ENCODE results near the gene CALCR.
"Not testable (repeated sequence)": the region's sequence is repeated elsewhere in the genome, so short reads cannot be mapped to it uniquely, and the experiment has no call there.

The CALCR gene

GRCh38 chr7:93594250-93594649 is 19.7 kb upstream of the CALCR start:
- no peaks in the 10 kb centered on the region for H3K9me3 ChIP-seq (ENCODE audit: low read length)
- H3K4me1 ChIP-seq (ENCODE audit: insufficient read depth, low read length, severe bottlenecking) = no peaks in the 10 kb centered on the region
- H3K9me2 ChIP-seq (ENCODE audit: low read depth, low read length) = no peaks in the 10 kb centered on the region
- no peak overlapping the region for H2AFZ ChIP-seq (ENCODE audit: low read length)
- no peak overlapping the region for H3K4me2 ChIP-seq (ENCODE audit: low read length)
- H3K4me3 ChIP-seq (ENCODE audit: low read depth, low read length, poor library complexity, severe bottlenecking) = no peak overlapping the region
- H4K20me1 ChIP-seq (ENCODE audit: insufficient read depth, low read length) = no peaks in the 10 kb centered on the region
- TF ChIP-seq EZH2 (IDR thresholded peaks at IDR 0.05; ENCODE audit: borderline replicate concordance, low read length) = no peak
- no peaks in the 10 kb centered on the region for H3F3A ChIP-seq (ENCODE audit: insufficient read depth, low read length)
- H3K9ac ChIP-seq (ENCODE audit: low read length) = no peak overlapping the region
- H3K36me3 ChIP-seq (ENCODE audit: insufficient read depth, low read length) = no peaks in the 10 kb centered on the region
- no peaks in the 10 kb centered on the region for H3K79me2 ChIP-seq (ENCODE audit: insufficient read depth, low read length)
- H3K27ac ChIP-seq (ENCODE audit: low read depth, low read length, poor library complexity, severe bottlenecking) = no peak overlapping the region
- H3K27me3 ChIP-seq (ENCODE audit: insufficient read depth, low read length) = no peaks in the 10 kb centered on the region

GRCh38 chr7:93592588-93593266 is 18.2 kb upstream of the CALCR start:
- Histone ChIP-seq H3K4me1 (ENCODE audit: insufficient read depth, low read length, severe bottlenecking) (no peaks in the 10 kb centered on the region), H4K20me1 (ENCODE audit: insufficient read depth, low read length) (no peaks in the 10 kb centered on the region), H3K4me3 (ENCODE audit: low read depth, low read length, poor library complexity, severe bottlenecking) (no peak overlapping the region), H3K27me3 (ENCODE audit: insufficient read depth, low read length) (no peaks in the 10 kb centered on the region), H3K4me2 (ENCODE audit: low read length) (no peak overlapping the region), H3K27ac (ENCODE audit: low read depth, low read length, poor library complexity, severe bottlenecking) (no peak overlapping the region), H2AFZ (ENCODE audit: low read length) (no peak overlapping the region), H3K36me3 (ENCODE audit: insufficient read depth, low read length) (no peaks in the 10 kb centered on the region), H3K9me3 (ENCODE audit: low read length) (no peaks in the 10 kb centered on the region), H3F3A (ENCODE audit: insufficient read depth, low read length) (no peaks in the 10 kb centered on the region), H3K9me2 (ENCODE audit: low read depth, low read length) (no peaks in the 10 kb centered on the region), H3K79me2 (ENCODE audit: insufficient read depth, low read length) (no peaks in the 10 kb centered on the region), H3K9ac (ENCODE audit: low read length) (no peak overlapping the region)
- no peak for TF ChIP-seq EZH2 (IDR thresholded peaks at IDR 0.05; ENCODE audit: borderline replicate concordance, low read length)
- TF ChIP-seq, protein P1, sequence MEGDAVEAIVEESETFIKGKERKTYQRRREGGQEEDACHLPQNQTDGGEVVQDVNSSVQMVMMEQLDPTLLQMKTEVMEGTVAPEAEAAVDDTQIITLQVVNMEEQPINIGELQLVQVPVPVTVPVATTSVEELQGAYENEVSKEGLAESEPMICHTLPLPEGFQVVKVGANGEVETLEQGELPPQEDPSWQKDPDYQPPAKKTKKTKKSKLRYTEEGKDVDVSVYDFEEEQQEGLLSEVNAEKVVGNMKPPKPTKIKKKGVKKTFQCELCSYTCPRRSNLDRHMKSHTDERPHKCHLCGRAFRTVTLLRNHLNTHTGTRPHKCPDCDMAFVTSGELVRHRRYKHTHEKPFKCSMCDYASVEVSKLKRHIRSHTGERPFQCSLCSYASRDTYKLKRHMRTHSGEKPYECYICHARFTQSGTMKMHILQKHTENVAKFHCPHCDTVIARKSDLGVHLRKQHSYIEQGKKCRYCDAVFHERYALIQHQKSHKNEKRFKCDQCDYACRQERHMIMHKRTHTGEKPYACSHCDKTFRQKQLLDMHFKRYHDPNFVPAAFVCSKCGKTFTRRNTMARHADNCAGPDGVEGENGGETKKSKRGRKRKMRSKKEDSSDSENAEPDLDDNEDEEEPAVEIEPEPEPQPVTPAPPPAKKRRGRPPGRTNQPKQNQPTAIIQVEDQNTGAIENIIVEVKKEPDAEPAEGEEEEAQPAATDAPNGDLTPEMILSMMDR (IDR thresholded peaks at IDR 0.05; ENCODE audit: low read length) = no peak

DNA sequence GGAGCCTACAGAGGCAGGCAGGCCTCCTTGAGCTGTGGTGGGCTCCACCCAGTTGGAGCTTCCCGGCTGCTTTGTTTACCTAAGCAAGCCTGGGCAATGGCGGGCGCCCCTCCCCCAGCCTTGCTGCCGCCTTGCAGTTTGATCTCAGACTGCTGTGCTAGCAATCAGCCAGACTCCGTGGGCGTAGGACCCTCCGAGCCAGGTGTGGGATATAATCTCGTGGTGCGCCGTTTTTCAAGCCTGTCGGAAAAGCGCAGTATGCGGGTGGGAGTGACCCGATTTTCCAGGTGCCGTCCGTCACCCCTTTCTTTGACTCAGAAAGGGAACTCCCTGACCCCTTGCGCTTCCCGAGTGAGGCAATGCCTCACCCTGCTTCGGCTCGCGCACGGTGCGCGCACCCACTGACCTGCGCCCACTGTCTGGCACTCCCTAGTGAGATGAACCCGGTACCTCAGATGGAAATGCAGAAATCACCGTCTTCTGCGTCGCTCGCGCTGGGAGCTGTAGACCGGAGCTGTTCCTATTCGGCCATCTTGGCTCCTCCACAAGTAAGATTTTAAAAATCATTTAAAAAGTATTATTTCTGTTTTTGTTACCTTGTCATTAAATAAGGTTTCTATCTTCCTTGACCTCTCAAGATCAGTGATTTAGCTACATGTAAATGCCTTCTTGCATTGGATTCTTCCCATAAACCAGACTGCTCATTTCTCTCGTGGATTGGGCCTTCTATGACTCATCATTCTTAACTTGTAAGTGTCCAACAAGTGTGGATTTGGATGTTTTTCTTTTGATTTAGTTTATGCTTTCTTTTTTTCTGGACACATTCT is 16.9 kb upstream of the CALCR start:
- H4K20me1 ChIP-seq (ENCODE audit: insufficient read depth, low read length); H3F3A ChIP-seq (ENCODE audit: insufficient read depth, low read length); H3K79me2 ChIP-seq (ENCODE audit: insufficient read depth, low read length); H3K27ac ChIP-seq (ENCODE audit: low read depth, low read length, poor library complexity, severe bottlenecking); H3K9me2 ChIP-seq (ENCODE audit: low read depth, low read length); H3K4me3 ChIP-seq (ENCODE audit: low read depth, low read length, poor library complexity, severe bottlenecking); H2AFZ ChIP-seq (ENCODE audit: low read length); H3K4me2 ChIP-seq (ENCODE audit: low read length); H3K9ac ChIP-seq (ENCODE audit: low read length); H3K36me3 ChIP-seq (ENCODE audit: insufficient read depth, low read length); H3K4me1 ChIP-seq (ENCODE audit: insufficient read depth, low read length, severe bottlenecking); H3K27me3 ChIP-seq (ENCODE audit: insufficient read depth, low read length); H3K9me3 ChIP-seq (ENCODE audit: low read length): not testable (repeated sequence)

GRCh38 chr7:93586479-93586865 is 11.9 kb upstream of the CALCR start:
- H3K27ac ChIP-seq (ENCODE audit: low read depth, low read length, poor library complexity, severe bottlenecking); H2AFZ ChIP-seq (ENCODE audit: low read length); H3F3A ChIP-seq (ENCODE audit: insufficient read depth, low read length); H3K4me3 ChIP-seq (ENCODE audit: low read depth, low read length, poor library complexity, severe bottlenecking); H4K20me1 ChIP-seq (ENCODE audit: insufficient read depth, low read length); H3K9ac ChIP-seq (ENCODE audit: low read length); H3K4me2 ChIP-seq (ENCODE audit: low read length); H3K9me3 ChIP-seq (ENCODE audit: low read length); H3K79me2 ChIP-seq (ENCODE audit: insufficient read depth, low read length); H3K4me1 ChIP-seq (ENCODE audit: insufficient read depth, low read length, severe bottlenecking); H3K27me3 ChIP-seq (ENCODE audit: insufficient read depth, low read length); H3K36me3 ChIP-seq (ENCODE audit: insufficient read depth, low read length); H3K9me2 ChIP-seq (ENCODE audit: low read depth, low read length): not testable (repeated sequence)

DNA sequence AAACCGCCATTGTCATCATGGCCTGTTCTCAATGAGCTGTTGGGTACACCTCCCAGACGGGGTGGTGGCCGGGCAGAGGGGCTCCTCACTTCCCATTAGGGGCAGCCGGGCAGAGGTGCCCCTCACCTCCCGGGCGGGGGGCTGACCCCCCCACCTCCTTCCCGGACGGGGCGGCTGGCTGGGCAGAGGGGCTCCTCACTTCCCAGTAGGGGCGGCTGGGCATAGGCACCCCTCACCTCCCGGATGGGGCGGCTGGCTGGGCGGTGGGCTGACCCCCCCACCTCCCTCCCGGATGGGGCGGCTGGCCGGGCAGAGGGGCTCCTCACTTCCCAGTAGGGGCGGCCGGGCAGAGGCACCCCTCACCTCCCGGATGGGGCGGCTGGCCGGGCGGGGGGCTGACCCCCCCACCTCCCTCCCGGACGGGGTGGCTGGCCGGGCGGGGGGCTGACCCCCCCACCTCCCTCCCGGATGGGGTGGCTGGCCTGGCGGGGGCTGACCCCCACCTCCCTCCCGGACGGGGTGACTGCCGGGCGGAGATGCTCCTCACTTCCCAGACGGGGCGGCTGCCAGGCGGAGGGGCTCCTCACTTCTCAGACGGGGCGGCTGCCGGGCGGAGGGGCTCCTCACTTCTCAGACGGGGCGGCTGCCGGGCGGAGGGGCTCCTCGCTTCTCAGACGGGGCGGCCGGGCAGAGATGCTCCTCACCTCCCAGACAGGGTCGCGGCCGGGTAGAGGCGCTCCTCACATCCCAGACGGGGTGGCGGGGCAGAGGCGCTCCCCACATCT is 11.4 kb upstream of the CALCR start:
- not testable (repeated sequence) for H3K9me2 ChIP-seq (ENCODE audit: low read depth, low read length); H3K27ac ChIP-seq (ENCODE audit: low read depth, low read length, poor library complexity, severe bottlenecking); H3K27me3 ChIP-seq (ENCODE audit: insufficient read depth, low read length); H3K9ac ChIP-seq (ENCODE audit: low read length); H3K4me2 ChIP-seq (ENCODE audit: low read length); H3K36me3 ChIP-seq (ENCODE audit: insufficient read depth, low read length); H3K9me3 ChIP-seq (ENCODE audit: low read length); H2AFZ ChIP-seq (ENCODE audit: low read length); H3F3A ChIP-seq (ENCODE audit: insufficient read depth, low read length); H3K4me3 ChIP-seq (ENCODE audit: low read depth, low read length, poor library complexity, severe bottlenecking); H4K20me1 ChIP-seq (ENCODE audit: insufficient read depth, low read length); H3K79me2 ChIP-seq (ENCODE audit: insufficient read depth, low read length); H3K4me1 ChIP-seq (ENCODE audit: insufficient read depth, low read length, severe bottlenecking)

Measured in OCI-LY1 (cell line).